HEK293 (cell line): ENCODE results near the gene GPRC5D.

Experiments used
- CTCF ChIA-PET: fragments of 350-600 bp; formaldehyde crosslinking; extraction: SDS; loops from one replicate; lab custom pipeline; 2021; ENCODE audit warnings: antibody characterized with exemption; lab: Yijun Ruan, JAX
- POLR2A ChIA-PET: fragments of 300-600 bp; formaldehyde crosslinking; extraction: SDS; loops from one replicate; lab custom pipeline; 2020; ENCODE audit warnings: antibody characterized with exemption, inconsistent platforms; lab: Yijun Ruan, JAX
- H3K27ac ChIP-seq: fragments of 200-500 bp; sonication (Bioruptor generic); 2 replicates; pipeline ENCODE4 v1.5.1; 2014; ENCODE audit warnings: low read depth, low read length, control low read depth, inconsistent platforms; ENCODE audit errors: extremely low read depth
- H3K36me3 ChIP-seq, 2 experiments: fragments of 200-500 bp in 1 of 2; sonication (Bioruptor generic) in 1 of 2; 1 replicate in 1 of 2; 2 replicates in 1 of 2; pipeline ENCODE4 v1.5.1; 2014 to 2017; ENCODE audit warnings: inconsistent platforms in 2 of 2, low read length in 2 of 2; ENCODE audit not compliant: control insufficient read depth in 2 of 2, insufficient read depth in 1 of 2
- H3K4me1 ChIP-seq: fragments of 200-500 bp; sonication (Bioruptor generic); 2 replicates; pipeline ENCODE4 v1.5.1; 2014; ENCODE audit warnings: mild to moderate bottlenecking, low read length, inconsistent platforms; ENCODE audit not compliant: control insufficient read depth, insufficient read depth
- H3K4me3 ChIP-seq: 2 replicates; pipeline ENCODE4 v1.5.1; 2011; ENCODE audit warnings: low read depth, mild to moderate bottlenecking, control low read depth, low read length, moderate library complexity
- H3K9me3 ChIP-seq: fragments of 200-500 bp; sonication (Bioruptor generic); 2 replicates; pipeline ENCODE4 v1.5.1; 2014; ENCODE audit warnings: low read depth, low read length, inconsistent platforms; ENCODE audit not compliant: control insufficient read depth, insufficient read depth
- EGR2 ChIP-seq: fragments of 450-650 bp; formaldehyde crosslinking; IDR thresholded peaks from 2 replicates; pipeline ENCODE4 v1.5.1; 2016; ENCODE audit warnings: low read depth, missing biosample characterization, missing genetic modification characterization
- GLI2 ChIP-seq: fragments of 450-650 bp; formaldehyde crosslinking; IDR thresholded peaks from 2 replicates; pipeline ENCODE4; 2017; ENCODE audit warnings: missing biosample characterization, missing genetic modification characterization, low read depth, borderline replicate concordance
- GLIS1 ChIP-seq: fragments of 450-650 bp; formaldehyde crosslinking; IDR thresholded peaks from 2 replicates; pipeline ENCODE4 v1.5.1; 2016; ENCODE audit warnings: missing biosample characterization, missing genetic modification characterization
- KLF17 ChIP-seq: fragments of 450-650 bp; formaldehyde crosslinking; IDR thresholded peaks from 2 replicates; pipeline ENCODE4 v1.5.1; 2016; ENCODE audit warnings: missing biosample characterization, missing genetic modification characterization
- PRDM6 ChIP-seq: fragments of 450-650 bp; formaldehyde crosslinking; IDR thresholded peaks from 2 replicates; pipeline ENCODE4 v1.5.1; 2017; ENCODE audit warnings: missing biosample characterization, missing genetic modification characterization
- SP7 ChIP-seq: fragments of 450-650 bp; formaldehyde crosslinking; IDR thresholded peaks from 2 replicates; pipeline ENCODE4 v1.5.1; 2016; ENCODE audit warnings: missing biosample characterization, missing genetic modification characterization
- ZBTB8A ChIP-seq: fragments of 450-650 bp; formaldehyde crosslinking; IDR thresholded peaks from 2 replicates; pipeline ENCODE4 v1.5.1; 2016; ENCODE audit warnings: missing biosample characterization, missing genetic modification characterization
- ZIC2 ChIP-seq: fragments of 450-650 bp; formaldehyde crosslinking; IDR thresholded peaks from 2 replicates; pipeline ENCODE4 v1.5.1; 2016; ENCODE audit warnings: missing biosample characterization, missing genetic modification characterization
- ZNF169 ChIP-seq: fragments of 450-650 bp; formaldehyde crosslinking; IDR thresholded peaks from 2 replicates; pipeline ENCODE4 v1.5.1; 2016; ENCODE audit warnings: missing biosample characterization, missing genetic modification characterization
- ZNF223 ChIP-seq: fragments of 450-650 bp; formaldehyde crosslinking; IDR thresholded peaks from 2 replicates; pipeline ENCODE4 v1.5.1; 2016; ENCODE audit warnings: missing biosample characterization, missing genetic modification characterization
- ZNF324 ChIP-seq: fragments of 450-650 bp; formaldehyde crosslinking; IDR thresholded peaks from 2 replicates; pipeline ENCODE4 v1.5.1; 2016; ENCODE audit warnings: missing biosample characterization, missing genetic modification characterization
- ZNF335 ChIP-seq: fragments of 450-650 bp; formaldehyde crosslinking; conservative IDR thresholded peaks from 2 replicates; pipeline ENCODE4 v1.5.1; 2016; ENCODE audit warnings: missing biosample characterization, missing genetic modification characterization
- ZNF37A ChIP-seq: fragments of 450-650 bp; IDR thresholded peaks from 2 replicates; pipeline ENCODE4 v1.5.1; 2018; ENCODE audit warnings: missing biosample characterization, missing genetic modification characterization
- ZNF513 ChIP-seq: fragments of 450-650 bp; IDR thresholded peaks from 2 replicates; pipeline ENCODE4 v1.5.1; 2018; ENCODE audit warnings: missing biosample characterization, missing genetic modification characterization
- ZNF561 ChIP-seq: fragments of 450-650 bp; IDR thresholded peaks from 2 replicates; pipeline ENCODE4 v1.5.1; 2018; ENCODE audit warnings: missing biosample characterization, missing genetic modification characterization, borderline replicate concordance
- ZNF747 ChIP-seq: fragments of 450-650 bp; formaldehyde crosslinking; IDR thresholded peaks from 2 replicates; pipeline ENCODE4 v1.5.1; 2016; ENCODE audit warnings: missing biosample characterization, missing genetic modification characterization
- TF ChIP-seq, protein P1 (sequence below): fragments of 450-650 bp; formaldehyde crosslinking; IDR thresholded peaks from 2 replicates; pipeline ENCODE4 v1.5.1; 2016; ENCODE audit warnings: missing biosample characterization, missing genetic modification characterization
- TF ChIP-seq, protein P2 (sequence below): fragments of 450-650 bp; formaldehyde crosslinking; IDR thresholded peaks from 2 replicates; pipeline ENCODE4 v1.5.1; 2017; ENCODE audit warnings: missing biosample characterization, mild to moderate bottlenecking, missing genetic modification characterization, moderate library complexity
- TF ChIP-seq, protein P3 (sequence below): fragments of 450-650 bp; formaldehyde crosslinking; conservative IDR thresholded peaks from 2 replicates; pipeline ENCODE4 v1.5.1; 2016; ENCODE audit warnings: low read depth, missing biosample characterization, missing genetic modification characterization

GPRC5D gene

GRCh38 chr12:12936983-12937491 lies 14.9 kb downstream of the GPRC5D start (continued):
- TF ChIP-seq, protein P1, sequence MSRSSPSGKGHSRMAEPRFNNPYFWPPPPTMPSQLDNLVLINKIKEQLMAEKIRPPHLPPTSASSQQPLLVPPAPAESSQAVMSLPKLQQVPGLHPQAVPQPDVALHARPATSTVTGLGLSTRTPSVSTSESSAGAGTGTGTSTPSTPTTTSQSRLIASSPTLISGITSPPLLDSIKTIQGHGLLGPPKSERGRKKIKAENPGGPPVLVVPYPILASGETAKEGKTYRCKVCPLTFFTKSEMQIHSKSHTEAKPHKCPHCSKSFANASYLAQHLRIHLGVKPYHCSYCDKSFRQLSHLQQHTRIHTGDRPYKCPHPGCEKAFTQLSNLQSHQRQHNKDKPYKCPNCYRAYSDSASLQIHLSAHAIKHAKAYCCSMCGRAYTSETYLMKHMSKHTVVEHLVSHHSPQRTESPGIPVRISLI (tag by site-specific recombination), result no peak
- no peak for TF ChIP-seq GLIS1 (tag by site-specific recombination)
- TF ChIP-seq ZNF37A, result no peak
- no peak for TF ChIP-seq ZNF223 (tag by site-specific recombination)
- TF ChIP-seq SP7 (tag by site-specific recombination), result no peak
- TF ChIP-seq ZNF513 (tag by site-specific recombination), result no peak

GRCh38 chr12:12934556-12934955 lies 17.4 kb downstream of the GPRC5D start:
- H3K4me1 ChIP-seq, result no peaks in the 10 kb centered on the region
- TF ChIP-seq EGR2 (tag by site-specific recombination) (no peak), ZIC2 (tag by site-specific recombination) (peak; percentile 56), ZNF561 (tag by site-specific recombination) (0 out of 2 replicates have a peak, but pooled peaks have one; percentile 45), PRDM6 (tag by site-specific recombination) (no peak), ZNF335 (tag by site-specific recombination) (0 out of 2 replicates have a peak, but pooled peaks have one; percentile 14)
- TF ChIP-seq, protein P2, sequence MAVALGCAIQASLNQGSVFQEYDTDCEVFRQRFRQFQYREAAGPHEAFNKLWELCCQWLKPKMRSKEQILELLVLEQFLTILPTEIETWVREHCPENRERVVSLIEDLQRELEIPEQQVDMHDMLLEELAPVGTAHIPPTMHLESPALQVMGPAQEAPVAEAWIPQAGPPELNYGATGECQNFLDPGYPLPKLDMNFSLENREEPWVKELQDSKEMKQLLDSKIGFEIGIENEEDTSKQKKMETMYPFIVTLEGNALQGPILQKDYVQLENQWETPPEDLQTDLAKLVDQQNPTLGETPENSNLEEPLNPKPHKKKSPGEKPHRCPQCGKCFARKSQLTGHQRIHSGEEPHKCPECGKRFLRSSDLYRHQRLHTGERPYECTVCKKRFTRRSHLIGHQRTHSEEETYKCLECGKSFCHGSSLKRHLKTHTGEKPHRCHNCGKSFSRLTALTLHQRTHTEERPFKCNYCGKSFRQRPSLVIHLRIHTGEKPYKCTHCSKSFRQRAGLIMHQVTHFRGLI (tag by site-specific recombination), result no peak
- ChIA-PET CTCF (interaction anchor here (0.9 kb wide), 2 partner anchors 18 to 278 kb away, joined by 3 to 4 read pairs; no protein-coding TSS in a partner anchor), POLR2A (no interaction called here)
- H3K36me3 ChIP-seq, result no peaks in the 10 kb centered on the region
- no peak overlapping the region for H3K4me3 ChIP-seq
- H3K9me3 ChIP-seq, result no peaks in the 10 kb centered on the region
- no peak overlapping the region for H3K27ac ChIP-seq

GRCh38 chr12:12933742-12934141 lies 18.2 kb downstream of the GPRC5D start:
- Histone ChIP-seq H3K27ac (no peak overlapping the region), H3K4me1 (no peaks in the 10 kb centered on the region), H3K36me3 (no peaks in the 10 kb centered on the region), H3K9me3 (no peaks in the 10 kb centered on the region), H3K4me3 (no peak overlapping the region)
- ChIA-PET CTCF (interaction anchor here (0.9 to 1.1 kb wide), 3 partner anchors 121 to 278 kb away, joined by 3 to 4 read pairs (median 4); no protein-coding TSS in a partner anchor), POLR2A (no interaction called here)
- TF ChIP-seq KLF17 (tag by site-specific recombination), result no peak
- TF ChIP-seq ZNF324 (tag by site-specific recombination), result no peak
- TF ChIP-seq ZBTB8A (tag by site-specific recombination), result no peak
- no peak for TF ChIP-seq ZNF169 (tag by site-specific recombination)
- no peak for TF ChIP-seq ZNF747
- TF ChIP-seq GLI2 (tag by site-specific recombination), result no peak
- TF ChIP-seq, protein P3, sequence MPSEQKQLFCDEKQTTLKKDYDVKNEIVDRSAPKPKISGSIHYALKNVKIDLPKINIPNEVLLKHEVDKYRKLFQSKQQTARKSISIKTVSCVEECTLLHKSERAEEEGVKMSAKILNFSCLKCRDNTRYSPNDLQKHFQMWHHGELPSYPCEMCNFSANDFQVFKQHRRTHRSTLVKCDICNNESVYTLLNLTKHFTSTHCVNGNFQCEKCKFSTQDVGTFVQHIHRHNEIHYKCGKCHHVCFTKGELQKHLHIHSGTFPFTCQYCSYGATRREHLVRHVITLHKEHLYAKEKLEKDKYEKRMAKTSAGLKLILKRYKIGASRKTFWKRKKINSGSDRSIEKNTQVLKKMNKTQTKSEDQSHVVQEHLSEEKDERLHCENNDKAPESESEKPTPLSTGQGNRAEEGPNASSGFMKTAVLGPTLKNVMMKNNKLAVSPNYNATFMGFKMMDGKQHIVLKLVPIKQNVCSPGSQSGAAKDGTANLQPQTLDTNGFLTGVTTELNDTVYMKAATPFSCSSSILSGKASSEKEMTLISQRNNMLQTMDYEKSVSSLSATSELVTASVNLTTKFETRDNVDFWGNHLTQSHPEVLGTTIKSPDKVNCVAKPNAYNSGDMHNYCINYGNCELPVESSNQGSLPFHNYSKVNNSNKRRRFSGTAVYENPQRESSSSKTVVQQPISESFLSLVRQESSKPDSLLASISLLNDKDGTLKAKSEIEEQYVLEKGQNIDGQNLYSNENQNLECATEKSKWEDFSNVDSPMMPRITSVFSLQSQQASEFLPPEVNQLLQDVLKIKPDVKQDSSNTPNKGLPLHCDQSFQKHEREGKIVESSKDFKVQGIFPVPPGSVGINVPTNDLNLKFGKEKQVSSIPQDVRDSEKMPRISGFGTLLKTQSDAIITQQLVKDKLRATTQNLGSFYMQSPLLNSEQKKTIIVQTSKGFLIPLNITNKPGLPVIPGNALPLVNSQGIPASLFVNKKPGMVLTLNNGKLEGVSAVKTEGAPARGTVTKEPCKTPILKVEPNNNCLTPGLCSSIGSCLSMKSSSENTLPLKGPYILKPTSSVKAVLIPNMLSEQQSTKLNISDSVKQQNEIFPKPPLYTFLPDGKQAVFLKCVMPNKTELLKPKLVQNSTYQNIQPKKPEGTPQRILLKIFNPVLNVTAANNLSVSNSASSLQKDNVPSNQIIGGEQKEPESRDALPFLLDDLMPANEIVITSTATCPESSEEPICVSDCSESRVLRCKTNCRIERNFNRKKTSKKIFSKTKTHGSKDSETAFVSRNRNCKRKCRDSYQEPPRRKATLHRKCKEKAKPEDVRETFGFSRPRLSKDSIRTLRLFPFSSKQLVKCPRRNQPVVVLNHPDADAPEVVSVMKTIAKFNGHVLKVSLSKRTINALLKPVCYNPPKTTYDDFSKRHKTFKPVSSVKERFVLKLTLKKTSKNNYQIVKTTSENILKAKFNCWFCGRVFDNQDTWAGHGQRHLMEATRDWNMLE, result no peak
- TF ChIP-seq ZNF37A, result no peak
